Measurements from ENCODE around the gene GDF7.

Gene GDF7

DNA sequence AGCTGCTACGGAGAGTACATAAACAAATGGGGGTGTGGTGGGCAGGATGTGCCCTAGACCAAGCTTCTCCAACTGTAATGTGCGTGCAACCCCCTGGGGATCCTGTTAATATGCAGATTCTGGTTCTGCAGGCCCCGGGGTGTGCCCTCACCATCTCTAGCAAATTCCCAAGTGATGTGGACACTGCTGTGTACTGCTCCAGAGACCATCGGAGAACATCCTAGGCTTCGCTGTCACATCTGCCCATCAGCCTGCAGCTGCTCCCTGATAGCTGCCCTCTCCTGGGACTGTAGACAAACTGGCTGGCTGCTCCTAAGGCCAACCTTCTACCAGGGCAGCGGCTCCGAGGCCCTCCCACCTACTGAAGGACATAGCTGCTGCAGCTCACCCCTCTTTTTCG is 19.2 kb upstream of the GDF7 start:
- peaks cover 44% of the 10 kb centered on the region for H3K36me3 ChIP-seq (ENCODE audit: insufficient read depth, low read length)
- no peak overlapping the region for H3K27ac ChIP-seq (ENCODE audit: low read depth, low read length)
- H3K4me3 ChIP-seq (ENCODE audit: low read depth in 1 of 2, low read length in 2 of 2): peak overlapping the region in 1 of 2 donors; percentile 99
- no peaks in the 10 kb centered on the region for H3K9me3 ChIP-seq (ENCODE audit: low read length)
- H3K9ac ChIP-seq (ENCODE audit: low read length): no peak overlapping the region
- H3K27me3 ChIP-seq (ENCODE audit: control insufficient read depth in 1 of 2, insufficient read depth in 2 of 2, low read length in 2 of 2): no peaks in the 10 kb centered on the region
- H3K4me1 ChIP-seq (ENCODE audit: insufficient read depth, low read length): peaks cover 42% of the 10 kb centered on the region

DNA sequence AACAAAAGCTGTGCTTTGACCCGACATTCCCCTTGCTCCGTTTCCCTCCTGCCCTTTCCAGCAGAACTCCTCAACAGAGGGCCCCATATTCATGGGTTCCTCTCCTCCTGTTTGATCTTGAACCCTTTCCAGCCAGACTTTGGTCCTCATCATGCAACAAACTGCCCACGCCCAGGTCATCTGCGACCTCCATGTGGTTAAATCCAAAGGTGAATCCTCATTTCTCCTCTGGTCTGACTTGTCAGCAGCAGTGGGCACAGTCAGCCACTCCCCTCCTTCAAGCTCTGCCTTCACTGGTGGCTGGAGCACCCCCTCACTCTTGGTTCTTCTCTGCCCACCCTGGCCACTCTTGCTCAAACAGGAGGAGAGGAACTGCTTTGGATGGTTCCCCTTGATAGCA is 18.7 kb upstream of the GDF7 start:
- Histone ChIP-seq H3K4me3 (ENCODE audit: low read depth in 1 of 2, low read length in 2 of 2) (peak overlapping the region in 1 of 2 donors; percentile 99), H3K4me1 (ENCODE audit: insufficient read depth, low read length) (peaks cover 41% of the 10 kb centered on the region), H3K36me3 (ENCODE audit: insufficient read depth, low read length) (peaks cover 40% of the 10 kb centered on the region), H3K9ac (ENCODE audit: low read length) (no peak overlapping the region), H3K27ac (ENCODE audit: low read depth, low read length) (no peak overlapping the region), H3K27me3 (ENCODE audit: control insufficient read depth in 1 of 2, insufficient read depth in 2 of 2, low read length in 2 of 2) (no peaks in the 10 kb centered on the region), H3K9me3 (ENCODE audit: low read length) (no peaks in the 10 kb centered on the region)

DNA sequence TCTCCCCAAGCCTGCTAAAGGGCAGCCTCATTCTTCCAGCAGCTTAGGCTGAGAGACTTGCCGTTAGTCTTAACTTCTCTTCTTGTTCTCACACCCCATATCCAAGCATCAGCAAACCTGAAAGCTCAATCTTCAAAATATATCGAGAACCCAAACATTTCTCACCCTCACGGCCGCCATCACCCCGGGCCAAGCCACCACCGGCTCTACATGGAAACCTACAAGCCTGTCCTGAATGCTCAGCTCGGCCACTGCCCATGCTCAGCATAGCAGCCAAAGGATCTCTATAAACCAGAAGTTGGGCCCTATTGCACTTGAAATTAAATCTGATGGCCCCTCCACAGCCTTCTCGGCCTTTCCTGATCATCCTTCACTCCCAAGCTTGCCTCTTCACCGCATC is 18.1 kb upstream of the GDF7 start:
- Histone ChIP-seq H3K36me3 (ENCODE audit: insufficient read depth, low read length) (peaks cover 33% of the 10 kb centered on the region), H3K27me3 (ENCODE audit: control insufficient read depth in 1 of 2, insufficient read depth in 2 of 2, low read length in 2 of 2) (no peaks in the 10 kb centered on the region), H3K9ac (ENCODE audit: low read length) (peak overlapping the region; percentile 89), H3K4me1 (ENCODE audit: insufficient read depth, low read length) (peaks cover 41% of the 10 kb centered on the region), H3K9me3 (ENCODE audit: low read length) (no peaks in the 10 kb centered on the region), H3K4me3 (ENCODE audit: low read depth in 1 of 2, low read length in 2 of 2) (peak overlapping the region in 1 of 2 donors; percentile 99), H3K27ac (ENCODE audit: low read depth, low read length) (no peak overlapping the region)

GRCh38 chr2:20649576-20649975 is 17.4 kb upstream of the GDF7 start:
- Histone ChIP-seq H3K27ac (ENCODE audit: low read depth, low read length) (peak overlapping the region; percentile 98), H3K27me3 (ENCODE audit: control insufficient read depth in 1 of 2, insufficient read depth in 2 of 2, low read length in 2 of 2) (no peaks in the 10 kb centered on the region), H3K9me3 (ENCODE audit: low read length) (no peaks in the 10 kb centered on the region), H3K36me3 (ENCODE audit: insufficient read depth, low read length) (peaks cover 26% of the 10 kb centered on the region), H3K9ac (ENCODE audit: low read length) (peak overlapping the region; percentile 89), H3K4me3 (ENCODE audit: low read depth in 1 of 2, low read length in 2 of 2) (peak overlapping the region; percentile 33 to 99), H3K4me1 (ENCODE audit: insufficient read depth, low read length) (peaks cover 41% of the 10 kb centered on the region)

DNA sequence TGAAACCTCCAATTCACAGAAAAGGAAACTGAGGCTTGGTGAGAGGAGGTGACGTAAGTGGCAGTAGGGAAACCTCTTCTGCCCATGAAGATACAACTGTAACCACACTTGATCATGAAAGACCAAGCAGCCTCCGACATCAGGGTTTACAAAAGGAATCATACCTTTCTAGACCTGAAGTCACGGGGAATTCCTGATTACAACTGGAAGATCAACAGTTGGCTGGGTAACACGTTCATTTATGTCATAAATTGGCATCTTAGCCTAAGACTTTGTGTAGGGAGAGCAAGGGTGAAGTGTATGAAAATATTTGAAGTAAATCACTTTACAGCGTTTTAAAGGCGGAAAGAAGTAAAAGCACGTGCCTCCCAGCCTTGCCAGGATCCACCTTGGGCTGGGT is 17.0 kb upstream of the GDF7 start:
- Histone ChIP-seq H3K4me1 (ENCODE audit: insufficient read depth, low read length) (peaks cover 41% of the 10 kb centered on the region), H3K27ac (ENCODE audit: low read depth, low read length) (peak overlapping the region; percentile 98), H3K9me3 (ENCODE audit: low read length) (no peaks in the 10 kb centered on the region), H3K27me3 (ENCODE audit: control insufficient read depth in 1 of 2, insufficient read depth in 2 of 2, low read length in 2 of 2) (no peaks in the 10 kb centered on the region), H3K36me3 (ENCODE audit: insufficient read depth, low read length) (peaks cover 22% of the 10 kb centered on the region), H3K9ac (ENCODE audit: low read length) (peak overlapping the region; percentile 89), H3K4me3 (ENCODE audit: low read depth in 1 of 2, low read length in 2 of 2) (peak overlapping the region; percentile 95 to 99)

DNA sequence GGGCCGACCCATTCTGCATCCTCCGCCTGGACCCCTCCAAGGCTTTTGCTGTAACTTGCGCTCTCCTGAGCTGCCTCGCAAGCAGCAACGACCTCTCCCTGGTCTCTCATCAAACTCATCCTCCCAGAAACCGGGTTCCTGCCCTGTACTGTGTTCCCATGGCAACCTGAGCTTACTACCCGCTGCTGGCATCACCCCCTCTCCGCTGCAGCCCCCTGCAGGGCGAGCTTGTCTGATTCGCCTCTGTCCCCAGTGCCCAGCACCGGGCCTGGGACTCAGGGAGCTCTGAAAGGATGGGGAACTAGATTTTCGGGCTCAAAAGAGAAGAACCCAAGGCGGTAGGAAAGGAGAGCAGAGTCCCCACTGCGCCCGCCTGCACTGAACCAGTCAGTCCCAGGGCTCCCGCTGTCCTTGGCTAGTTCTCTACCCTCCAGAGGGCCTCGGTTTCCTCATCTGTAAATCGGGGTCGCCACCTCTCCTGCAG is 16.5 kb upstream of the GDF7 start:
- peak overlapping the region; percentile 89 for H3K9ac ChIP-seq (ENCODE audit: low read length)
- H3K4me3 ChIP-seq (ENCODE audit: low read depth in 1 of 2, low read length in 2 of 2): peak overlapping the region; percentile 95 to 99
- H3K4me1 ChIP-seq (ENCODE audit: insufficient read depth, low read length): peaks cover 41% of the 10 kb centered on the region
- H3K27me3 ChIP-seq (ENCODE audit: control insufficient read depth in 1 of 2, insufficient read depth in 2 of 2, low read length in 2 of 2): no peaks in the 10 kb centered on the region
- H3K27ac ChIP-seq (ENCODE audit: low read depth, low read length): peak overlapping the region; percentile 98
- no peaks in the 10 kb centered on the region for H3K9me3 ChIP-seq (ENCODE audit: low read length)
- H3K36me3 ChIP-seq (ENCODE audit: insufficient read depth, low read length): peaks cover 17% of the 10 kb centered on the region

- peaks cover 41% of the 10 kb centered on the region for H3K4me1 ChIP-seq (ENCODE audit: insufficient read depth, low read length)
- H3K27ac ChIP-seq (ENCODE audit: low read depth, low read length): peak within 1 kb of the TSS; percentile 98
- H3K27me3 ChIP-seq (ENCODE audit: control insufficient read depth in 1 of 2, insufficient read depth in 2 of 2, low read length in 2 of 2): no peaks in the 10 kb centered on the region
- H3K9me3 ChIP-seq (ENCODE audit: low read length): no peaks in the 10 kb centered on the region
- H3K9ac ChIP-seq (ENCODE audit: low read length): peak within 1 kb of the TSS; percentile 89
- H3K36me3 ChIP-seq (ENCODE audit: insufficient read depth, low read length): peaks cover 11% of the 10 kb centered on the region
- H3K4me3 ChIP-seq (ENCODE audit: low read depth in 1 of 2, low read length in 2 of 2): peak within 1 kb of the TSS; percentile 95 to 99
Observed at GRCh38 chr2:20650877-20651730, 15.8 kb upstream of the GDF7 start, which contains the start of gene HS1BP3. HS1BP3 (minus strand) TSS chr2:20651098; CDS start chr2:20651063, 35 bp downstream.

GRCh38 chr2:20651731-20652099 is 15.2 kb upstream of the GDF7 start:
- Histone ChIP-seq H3K36me3 (ENCODE audit: insufficient read depth, low read length) (peaks cover 5% of the 10 kb centered on the region), H3K9me3 (ENCODE audit: low read length) (no peaks in the 10 kb centered on the region), H3K4me3 (ENCODE audit: low read depth in 1 of 2, low read length in 2 of 2) (peak overlapping the region; percentile 95 to 99), H3K27ac (ENCODE audit: low read depth, low read length) (peak overlapping the region; percentile 94), H3K9ac (ENCODE audit: low read length) (peak overlapping the region; percentile 69), H3K27me3 (ENCODE audit: control insufficient read depth in 1 of 2, insufficient read depth in 2 of 2, low read length in 2 of 2) (no peaks in the 10 kb centered on the region), H3K4me1 (ENCODE audit: insufficient read depth, low read length) (peaks cover 41% of the 10 kb centered on the region)

- H3K27me3 ChIP-seq (ENCODE audit: control insufficient read depth in 1 of 2, insufficient read depth in 2 of 2, low read length in 2 of 2): no peaks in the 10 kb centered on the region
- no peak overlapping the region for H3K4me3 ChIP-seq (ENCODE audit: low read depth in 1 of 2, low read length in 2 of 2)
- peaks cover 39% of the 10 kb centered on the region for H3K4me1 ChIP-seq (ENCODE audit: insufficient read depth, low read length)
- H3K9me3 ChIP-seq (ENCODE audit: low read length): no peaks in the 10 kb centered on the region
- H3K9ac ChIP-seq (ENCODE audit: low read length): no peak overlapping the region
- H3K27ac ChIP-seq (ENCODE audit: low read depth, low read length): peak overlapping the region; percentile 94
- H3K36me3 ChIP-seq (ENCODE audit: insufficient read depth, low read length): peaks cover under 1% of the 10 kb centered on the region
Observed at GRCh38 chr2:20652141-20652540, 14.8 kb upstream of the GDF7 start.

- H3K4me3 ChIP-seq (ENCODE audit: low read depth in 1 of 2, low read length in 2 of 2): no peak overlapping the region
- no peak overlapping the region for H3K9ac ChIP-seq (ENCODE audit: low read length)
- H3K36me3 ChIP-seq (ENCODE audit: insufficient read depth, low read length): no peaks in the 10 kb centered on the region
- peaks cover 33% of the 10 kb centered on the region for H3K4me1 ChIP-seq (ENCODE audit: insufficient read depth, low read length)
- no peaks in the 10 kb centered on the region for H3K9me3 ChIP-seq (ENCODE audit: low read length)
- no peak overlapping the region for H3K27ac ChIP-seq (ENCODE audit: low read depth, low read length)
- no peaks in the 10 kb centered on the region for H3K27me3 ChIP-seq (ENCODE audit: control insufficient read depth in 1 of 2, insufficient read depth in 2 of 2, low read length in 2 of 2)
Observed at GRCh38 chr2:20652673-20653575, 14.0 kb upstream of the GDF7 start.

Measured in muscle layer of colon (tissue), 2 donors.